ENCODE data around the gene FFAR2.

FFAR2 gene

DNA sequence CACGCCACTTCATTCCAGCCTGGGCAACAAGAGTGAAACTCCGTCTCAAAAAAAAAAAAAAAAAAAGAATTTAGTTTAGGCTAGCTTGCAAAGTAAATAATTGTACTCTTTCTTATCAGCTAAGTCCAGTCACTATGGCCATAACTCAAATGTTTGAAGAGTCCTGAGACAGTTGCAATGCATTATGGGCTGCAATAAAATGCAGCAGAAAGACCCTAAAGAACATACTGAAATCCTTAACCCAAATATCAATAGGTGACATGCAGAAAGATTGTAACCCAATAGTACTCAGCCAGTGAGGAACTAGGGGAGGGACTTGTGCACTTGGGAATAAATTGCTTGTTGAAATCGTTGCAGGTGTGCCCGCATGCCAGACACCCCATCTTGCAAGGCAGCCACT lies 20.9 kb upstream of the FFAR2 start:
- DNase-seq = no peak

DNA sequence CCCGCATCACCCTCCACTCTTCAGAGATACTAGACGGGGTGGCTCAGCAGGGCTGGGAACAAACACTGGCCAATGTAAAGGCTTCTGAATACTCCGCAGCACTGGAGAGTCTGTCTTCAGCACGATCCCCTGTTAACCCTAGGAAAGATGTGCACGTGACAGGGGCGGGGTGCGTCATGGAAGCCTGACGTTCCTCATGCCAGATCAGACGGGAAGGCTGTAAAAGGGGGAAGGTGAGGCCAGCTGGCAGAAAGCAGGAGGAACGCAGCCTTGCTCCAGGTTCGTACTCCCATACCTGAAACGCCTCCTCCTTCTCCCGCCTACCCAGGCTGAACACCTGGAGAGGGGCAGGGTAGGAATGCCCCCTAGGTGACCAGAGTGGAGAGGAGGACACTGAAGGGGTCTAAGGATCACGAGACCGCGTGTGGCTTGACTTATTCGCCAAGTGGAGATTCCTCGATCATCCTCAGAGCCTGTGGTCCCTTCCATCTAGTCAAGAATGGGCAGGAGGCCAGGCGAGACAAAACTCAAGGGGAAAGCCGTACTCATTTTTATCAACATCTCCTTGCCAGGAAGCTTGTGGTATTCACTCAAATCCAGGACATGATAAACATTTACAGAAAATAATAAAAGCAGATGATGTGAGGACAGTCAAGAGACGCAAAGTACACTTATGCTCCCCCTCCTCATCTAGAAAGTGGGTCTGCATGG lies 18.2 kb upstream of the FFAR2 start:
- DNase-seq = no peak

- no peak for DNase-seq
Observed at GRCh38 chr19:35430409-35431144, 17.5 kb upstream of the FFAR2 start.

GRCh38 chr19:35431145-35431807 lies 16.8 kb upstream of the FFAR2 start:
- no peak for DNase-seq

GRCh38 chr19:35432911-35433310 lies 15.1 kb upstream of the FFAR2 start:
- no peak for DNase-seq

- no peak for DNase-seq
Observed at GRCh38 chr19:35433448-35433847, 14.6 kb upstream of the FFAR2 start.

DNA sequence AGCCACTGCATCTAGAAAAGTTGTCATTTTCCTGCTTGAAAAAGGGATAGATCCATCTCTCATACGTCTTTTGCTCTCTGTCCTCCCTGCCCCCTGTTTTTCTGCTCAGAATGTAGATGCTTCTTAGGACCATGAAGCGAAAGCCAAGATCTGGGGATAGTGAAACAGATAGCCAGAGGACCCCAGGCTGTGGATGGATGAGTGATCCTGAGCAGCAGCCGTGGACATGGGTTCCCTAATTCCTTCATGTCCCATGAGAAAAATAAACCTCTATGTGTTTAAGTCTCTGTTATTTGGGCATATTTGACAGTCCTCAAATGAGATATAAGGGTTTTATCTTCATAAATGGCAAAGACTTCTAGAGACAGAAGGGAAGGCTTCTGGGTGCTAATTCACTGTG lies 12.2 kb upstream of the FFAR2 start:
- no peak for DNase-seq

- no peak for DNase-seq
Observed at GRCh38 chr19:35436477-35437405, 11.3 kb upstream of the FFAR2 start.

GRCh38 chr19:35437406-35437951 lies 10.6 kb upstream of the FFAR2 start:
- DNase-seq = no peak

DNA sequence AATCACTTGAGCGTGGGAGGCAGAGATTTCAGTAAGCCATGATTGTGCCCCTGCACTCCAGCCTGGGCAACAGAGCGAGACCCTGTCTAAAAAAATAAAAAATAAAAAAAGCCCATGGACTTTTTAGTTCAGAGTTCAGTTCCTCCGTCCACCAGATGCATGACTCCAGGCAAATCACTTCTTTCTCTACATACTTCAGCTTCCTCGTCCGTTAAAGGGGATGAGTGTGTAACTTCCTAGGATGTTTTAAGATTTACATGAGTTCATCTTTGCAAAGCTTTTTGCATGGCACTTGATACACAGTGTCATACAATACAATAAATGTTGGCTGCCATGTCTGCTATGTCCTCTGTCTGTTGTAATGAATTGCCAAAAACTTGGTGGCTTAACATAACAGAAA lies 10.0 kb upstream of the FFAR2 start:
- DNase-seq = no peak

DNA sequence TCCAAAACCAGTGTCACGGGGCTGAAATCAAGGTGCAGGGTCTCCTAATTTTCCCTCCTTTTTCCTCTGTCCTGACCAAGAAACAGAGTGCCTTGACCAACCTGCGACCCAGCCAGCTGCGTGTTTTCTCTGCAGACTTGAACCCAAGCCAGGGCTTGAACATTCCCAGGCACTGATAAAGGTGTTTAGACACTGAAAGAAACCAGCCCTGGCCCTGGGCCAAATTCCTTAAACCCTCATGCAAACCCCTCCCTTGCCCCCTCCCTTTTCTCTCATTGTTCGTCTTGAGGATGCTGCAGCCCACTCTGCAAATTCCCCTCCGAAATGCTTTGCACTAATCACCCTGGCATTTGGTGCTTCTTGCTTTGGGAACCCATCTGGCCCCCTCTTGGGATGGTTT lies 9.5 kb upstream of the FFAR2 start:
- no peak for DNase-seq

DNA sequence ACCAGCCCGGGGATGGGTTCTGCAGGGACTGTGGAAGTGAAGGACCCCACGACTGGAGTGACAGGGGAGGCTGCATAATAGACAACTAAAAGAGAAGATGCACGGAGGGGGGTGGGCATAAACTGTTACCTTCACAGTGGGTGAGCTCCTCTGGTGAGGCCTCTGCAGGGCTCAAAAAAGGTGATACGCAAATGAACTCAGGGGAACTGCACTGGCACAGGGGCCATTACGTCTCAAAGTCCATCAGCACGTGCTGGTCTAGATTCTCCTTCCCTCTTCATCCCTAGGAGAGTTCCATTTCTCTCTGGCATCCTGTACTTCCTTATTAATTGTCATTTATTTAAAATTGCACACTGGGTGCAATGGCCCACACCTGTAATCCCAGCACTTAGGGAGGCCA lies 8.1 kb upstream of the FFAR2 start:
- DNase-seq = no peak

DNA sequence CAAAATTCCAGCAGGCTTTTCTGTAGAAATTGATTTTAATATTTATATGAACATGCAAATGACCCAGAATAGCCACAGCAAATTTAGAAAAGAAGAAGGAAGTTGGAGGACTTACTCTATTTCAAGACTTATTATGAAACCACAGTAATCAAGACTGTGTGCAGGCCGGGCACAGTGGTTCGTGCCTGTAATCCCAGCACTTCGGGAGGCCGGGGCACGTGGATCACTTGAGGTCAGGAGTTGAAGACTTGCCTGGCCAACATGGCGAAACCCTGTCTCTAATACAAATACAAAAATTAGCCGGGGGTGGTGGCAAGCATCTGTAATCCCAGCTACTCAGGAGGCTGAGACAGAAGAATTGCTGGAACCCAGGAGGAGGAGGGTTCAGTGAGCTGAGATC lies 6.0 kb upstream of the FFAR2 start:
- no peak for DNase-seq

DNA sequence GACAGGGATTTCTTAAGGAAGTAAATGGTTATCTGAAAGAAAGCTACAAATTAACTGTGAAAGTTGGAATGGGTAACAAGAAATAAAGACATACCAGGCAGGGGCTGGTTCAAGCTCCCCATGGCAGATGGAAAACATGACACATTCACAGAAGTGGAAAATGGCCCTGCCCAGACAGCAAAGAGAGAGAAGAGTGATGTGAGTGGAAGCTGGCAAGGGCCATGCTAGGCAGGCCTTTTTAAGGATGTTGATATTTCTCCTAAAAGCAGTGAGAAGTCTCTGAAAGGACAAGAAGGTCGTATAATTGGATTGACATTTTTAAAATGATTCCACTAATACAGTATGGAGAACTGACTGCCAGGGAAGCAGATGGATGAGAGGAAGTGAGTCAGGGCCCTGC lies 3.3 kb upstream of the FFAR2 start:
- no peak for DNase-seq

- no peak for DNase-seq
Observed at GRCh38 chr19:35445826-35446593, 2.0 kb upstream of the FFAR2 start.

GRCh38 chr19:35449359-35450043 lies 1.4 kb downstream of the FFAR2 start:
- DNase-seq = no peak

GRCh38 chr19:35451338-35452096 lies 3.5 kb downstream of the FFAR2 start:
- no peak for DNase-seq

GRCh38 chr19:35454663-35455062 lies 6.6 kb downstream of the FFAR2 start:
- no peak for DNase-seq

DNA sequence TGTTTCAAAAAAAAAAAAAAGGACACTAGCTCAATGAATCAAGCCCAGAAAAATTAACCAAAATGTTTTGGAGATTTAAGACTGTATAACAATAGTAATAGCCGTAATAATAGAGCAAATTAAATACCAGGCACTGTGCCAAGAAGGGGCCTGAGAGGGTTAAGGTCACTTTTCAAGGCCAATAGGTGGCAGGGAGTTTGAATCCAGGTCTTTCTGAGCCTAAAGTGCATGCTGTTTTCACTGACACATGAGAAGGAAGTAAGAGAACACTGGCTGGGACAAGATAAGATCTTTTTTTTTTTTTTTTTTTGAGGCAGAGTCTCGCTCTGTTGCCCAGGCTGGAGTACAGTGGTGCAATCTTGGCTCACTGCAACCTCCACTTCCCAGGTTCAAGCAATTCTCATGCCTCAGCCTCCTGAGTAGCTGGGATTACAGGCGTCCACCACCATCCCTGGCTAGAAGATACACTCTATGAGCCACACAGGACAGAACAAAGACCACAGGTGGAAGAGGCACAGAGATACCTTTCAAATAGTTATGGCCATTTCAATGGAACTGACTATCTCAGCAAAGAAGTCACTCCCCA lies 7.7 kb downstream of the FFAR2 start:
- DNase-seq = no peak

DNA sequence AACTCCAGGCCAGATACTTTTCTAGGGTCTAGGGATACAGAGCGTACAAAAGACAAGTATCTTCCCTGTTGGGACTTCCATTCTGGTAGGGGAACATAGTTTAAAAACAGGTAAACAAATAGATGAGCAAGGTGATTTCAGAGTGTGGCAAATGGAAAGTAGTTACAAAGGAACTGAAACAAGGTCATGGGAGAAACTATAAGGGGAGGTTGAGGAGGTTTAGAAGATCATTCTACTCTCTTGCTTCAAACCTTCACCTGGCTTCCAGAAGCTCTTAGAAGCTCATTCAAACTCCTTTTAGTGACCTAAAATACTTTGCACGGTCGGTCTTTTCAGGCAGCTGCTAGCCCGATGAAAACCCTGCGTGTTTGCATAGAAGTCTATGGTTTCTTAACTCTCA lies 9.1 kb downstream of the FFAR2 start:
- no peak for DNase-seq
